Measurements from ENCODE around the gene RNF126. TPM values are rescaled to one million over a fixed set of nuclear protein-coding genes. Genes with fewer than 3 reads are reported as not detected.

Gene RNF126
- total and polyA plus RNA-seq, 2 donors = 16.1 to 38.2 TPM

DNA sequence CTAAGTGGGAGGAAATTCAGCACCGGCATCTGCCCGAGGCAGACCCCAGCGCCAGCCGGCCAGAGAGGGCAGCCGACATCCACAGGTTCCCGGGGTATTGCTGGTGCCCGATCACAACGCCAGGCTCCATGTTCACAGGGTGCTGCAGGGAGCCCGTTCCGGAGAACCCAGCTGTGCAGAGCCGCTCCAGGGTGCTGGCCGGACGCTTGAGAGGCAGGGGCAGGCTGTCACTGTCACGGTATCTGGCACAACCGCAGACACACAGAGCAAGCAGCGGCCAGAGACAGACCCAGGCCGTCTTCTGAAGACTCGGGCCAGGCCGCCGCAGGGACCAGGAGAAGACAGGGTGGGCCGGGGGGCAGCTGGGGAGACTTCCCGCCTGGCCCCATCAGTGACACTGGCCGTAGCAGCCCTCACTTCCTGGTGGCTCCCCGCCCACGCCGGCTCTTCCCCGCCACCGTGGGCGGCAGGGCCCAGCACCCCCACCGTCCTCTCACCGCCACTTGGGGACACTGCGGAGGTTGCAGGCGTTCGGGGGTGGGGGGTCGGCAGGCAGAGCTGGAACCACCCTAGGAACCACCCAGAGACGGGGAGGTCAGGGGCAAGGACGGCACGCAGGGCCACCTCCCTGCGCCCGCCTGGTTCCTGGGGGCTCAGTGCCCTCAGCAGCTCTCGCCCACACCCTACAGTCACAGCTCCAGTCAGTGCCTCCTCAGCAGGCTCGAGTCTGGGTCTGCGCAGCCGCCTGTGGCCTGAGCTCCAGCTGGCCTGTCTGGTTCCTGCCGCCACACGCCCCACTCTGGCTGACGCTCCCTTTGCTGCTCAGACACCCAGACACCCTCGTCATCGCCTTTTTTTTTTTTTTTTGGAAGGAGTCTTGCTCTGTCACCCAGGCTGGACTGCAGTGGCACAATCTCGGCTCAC is 3.8 kb downstream of the RNF126 start:
- Histone ChIP-seq H3K9me3 (ENCODE audit: control insufficient read depth in 2 of 2, insufficient read depth in 1 of 2, low read length in 1 of 2) (peaks cover 0 to 6% of the 10 kb centered on the region in 2 donors), H3K36me3 (ENCODE audit: control insufficient read depth in 2 of 2, insufficient read depth in 2 of 2, low read length in 1 of 2) (peaks cover 24 to 36% of the 10 kb centered on the region in 2 donors), H3K4me1 (ENCODE audit: control insufficient read depth in 2 of 2, insufficient read depth in 2 of 2, low read length in 2 of 2) (peaks cover 23 to 34% of the 10 kb centered on the region in 2 donors), H3K4me3 (ENCODE audit: low read length in 2 of 2) (no peak overlapping the region), H3K27me3 (ENCODE audit: control insufficient read depth in 2 of 2, insufficient read depth in 1 of 2, low read length in 1 of 2) (no peaks in the 10 kb centered on the region), H3K27ac (ENCODE audit: low read depth in 1 of 2, low read length in 1 of 2) (peak overlapping the region; percentile 42 to 82)
- WGBS = 92% methylated on average over 50 of the region's 50 CpGs
- no peak for DNase-seq (ENCODE audit: low read depth in 6 of 9, low spot score in 9 of 9)

DNA sequence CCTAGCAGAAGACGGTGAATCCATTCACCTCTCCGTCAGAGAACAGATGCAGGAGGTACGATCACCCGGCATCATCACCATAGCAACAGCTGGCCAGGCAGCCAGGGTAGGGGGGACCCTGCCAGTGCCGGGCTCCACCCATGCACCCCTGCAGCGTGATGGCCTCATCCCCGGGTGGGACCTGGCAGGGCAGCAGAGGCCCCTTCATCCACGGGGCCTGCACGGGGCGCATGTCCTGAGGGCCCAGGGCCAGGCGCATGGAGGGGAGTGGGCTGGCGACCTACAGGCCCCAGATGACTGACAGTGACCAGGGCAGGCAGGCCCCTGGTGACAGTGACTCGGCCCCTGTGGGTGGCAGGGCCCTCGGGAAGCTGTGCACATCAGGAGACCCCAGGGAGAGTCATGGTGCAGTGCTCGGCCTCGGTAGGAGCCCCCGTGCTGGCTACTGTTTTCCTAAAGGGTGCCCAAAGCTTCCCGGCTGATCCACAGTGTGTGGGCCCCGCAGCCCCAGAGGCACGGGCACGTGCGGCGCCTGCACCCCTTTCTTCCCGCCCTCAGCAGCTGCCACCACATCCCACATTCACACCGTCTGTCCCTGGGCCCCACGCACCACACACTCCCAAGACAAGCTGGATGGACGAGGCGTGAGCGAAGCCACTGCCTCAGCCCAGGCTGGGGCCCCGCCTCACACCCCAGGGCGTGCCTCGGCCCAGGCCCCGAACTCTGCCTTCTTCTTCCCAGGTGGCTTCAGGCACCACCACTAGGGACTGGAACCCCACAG is 4.8 kb downstream of the RNF126 start:
- Histone ChIP-seq H3K4me1 (ENCODE audit: control insufficient read depth in 2 of 2, insufficient read depth in 2 of 2, low read length in 2 of 2) (peaks cover 18 to 27% of the 10 kb centered on the region in 2 donors), H3K4me3 (ENCODE audit: low read length in 2 of 2) (no peak overlapping the region), H3K27ac (ENCODE audit: low read depth in 1 of 2, low read length in 1 of 2) (no peak overlapping the region), H3K9me3 (ENCODE audit: control insufficient read depth in 2 of 2, insufficient read depth in 1 of 2, low read length in 1 of 2) (no peaks in the 10 kb centered on the region), H3K27me3 (ENCODE audit: control insufficient read depth in 2 of 2, insufficient read depth in 1 of 2, low read length in 1 of 2) (no peaks in the 10 kb centered on the region), H3K36me3 (ENCODE audit: control insufficient read depth in 2 of 2, insufficient read depth in 2 of 2, low read length in 1 of 2) (peaks cover 33 to 45% of the 10 kb centered on the region in 2 donors)
- no peak for DNase-seq (ENCODE audit: low read depth in 6 of 9, low spot score in 9 of 9)
- WGBS = 95% methylated on average over 33 of the region's 33 CpGs

DNA sequence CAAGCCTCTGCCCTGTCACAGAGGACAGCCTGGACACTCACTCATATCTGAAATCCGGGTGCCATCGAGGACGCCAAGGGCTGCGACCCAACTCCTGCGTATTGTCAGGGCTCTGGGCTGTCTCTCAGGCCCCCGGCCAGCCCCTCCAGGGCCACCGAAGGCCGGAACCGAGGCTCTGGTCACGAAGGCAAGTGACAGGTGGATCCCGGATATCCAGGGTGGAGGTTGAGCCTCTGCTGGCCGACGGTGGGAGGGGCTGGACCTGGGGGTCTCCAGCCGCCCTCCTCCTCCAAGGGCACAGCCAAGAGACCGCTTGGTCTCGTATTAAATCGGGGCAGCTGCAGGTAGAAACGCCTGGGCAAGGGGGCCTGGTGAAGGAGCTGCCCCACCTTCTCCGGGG is 5.4 kb downstream of the RNF126 start:
- no peak overlapping the region for H3K4me3 ChIP-seq (ENCODE audit: low read length in 2 of 2)
- peaks cover 18 to 27% of the 10 kb centered on the region in 2 donors for H3K4me1 ChIP-seq (ENCODE audit: control insufficient read depth in 2 of 2, insufficient read depth in 2 of 2, low read length in 2 of 2)
- no peak overlapping the region for H3K27ac ChIP-seq (ENCODE audit: low read depth in 1 of 2, low read length in 1 of 2)
- H3K36me3 ChIP-seq (ENCODE audit: control insufficient read depth in 2 of 2, insufficient read depth in 2 of 2, low read length in 1 of 2) = peaks cover 38 to 51% of the 10 kb centered on the region in 2 donors
- no peak for DNase-seq (ENCODE audit: low read depth in 6 of 9, low spot score in 9 of 9)
- WGBS = 96% methylated on average over 19 of the region's 19 CpGs
- no peaks in the 10 kb centered on the region for H3K9me3 ChIP-seq (ENCODE audit: control insufficient read depth in 2 of 2, insufficient read depth in 1 of 2, low read length in 1 of 2)
- no peaks in the 10 kb centered on the region for H3K27me3 ChIP-seq (ENCODE audit: control insufficient read depth in 2 of 2, insufficient read depth in 1 of 2, low read length in 1 of 2)

DNA sequence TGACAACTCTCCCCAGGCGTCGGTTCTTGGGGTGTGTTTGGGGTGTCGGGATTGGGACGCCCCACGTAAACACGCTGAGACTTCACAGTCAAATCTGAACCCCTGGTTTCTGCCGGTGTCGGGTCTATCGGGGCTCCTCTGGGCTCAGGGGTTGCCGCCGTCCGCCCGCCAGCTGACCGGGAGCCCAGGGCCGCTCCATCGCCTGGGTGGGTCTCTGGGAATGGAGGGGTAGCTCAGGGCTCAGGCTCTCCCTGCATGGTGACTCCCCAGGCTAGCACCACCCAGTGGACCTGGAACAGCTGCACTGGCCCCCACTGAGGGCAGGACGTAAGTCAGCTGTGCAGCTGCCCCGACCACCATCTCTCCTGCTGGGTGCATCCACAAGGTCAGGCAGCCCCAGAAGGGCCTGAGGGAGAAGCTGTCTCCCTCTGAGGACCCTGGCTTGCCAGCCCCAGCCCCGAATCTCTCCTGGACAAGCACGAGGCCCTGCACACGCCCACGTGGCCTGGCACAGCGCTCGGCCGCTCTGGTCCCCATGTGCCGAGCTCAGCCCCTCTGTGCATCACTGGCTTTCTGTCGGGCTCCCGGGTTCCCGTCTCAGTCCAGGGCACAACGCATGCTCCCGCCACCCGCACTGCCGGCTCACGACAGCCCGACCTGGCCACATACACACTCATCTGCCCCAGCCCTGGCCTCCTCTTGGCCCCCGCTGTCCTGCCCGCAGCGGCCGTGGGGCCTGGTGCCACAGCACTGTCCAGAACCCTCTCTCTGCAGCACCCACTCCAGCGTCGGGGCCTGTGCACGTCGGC is 6.1 kb downstream of the RNF126 start:
- peaks cover 18 to 25% of the 10 kb centered on the region in 2 donors for H3K4me1 ChIP-seq (ENCODE audit: control insufficient read depth in 2 of 2, insufficient read depth in 2 of 2, low read length in 2 of 2)
- peaks cover 44 to 58% of the 10 kb centered on the region in 2 donors for H3K36me3 ChIP-seq (ENCODE audit: control insufficient read depth in 2 of 2, insufficient read depth in 2 of 2, low read length in 1 of 2)
- no peak overlapping the region for H3K27ac ChIP-seq (ENCODE audit: low read depth in 1 of 2, low read length in 1 of 2)
- no peaks in the 10 kb centered on the region for H3K9me3 ChIP-seq (ENCODE audit: control insufficient read depth in 2 of 2, insufficient read depth in 1 of 2, low read length in 1 of 2)
- DNase-seq (ENCODE audit: low read depth in 6 of 9, low spot score in 9 of 9) = no peak
- 96% methylated on average over 43 of the region's 43 CpGs for WGBS
- no peak overlapping the region for H3K4me3 ChIP-seq (ENCODE audit: low read length in 2 of 2)
- H3K27me3 ChIP-seq (ENCODE audit: control insufficient read depth in 2 of 2, insufficient read depth in 1 of 2, low read length in 1 of 2) = no peaks in the 10 kb centered on the region

DNA sequence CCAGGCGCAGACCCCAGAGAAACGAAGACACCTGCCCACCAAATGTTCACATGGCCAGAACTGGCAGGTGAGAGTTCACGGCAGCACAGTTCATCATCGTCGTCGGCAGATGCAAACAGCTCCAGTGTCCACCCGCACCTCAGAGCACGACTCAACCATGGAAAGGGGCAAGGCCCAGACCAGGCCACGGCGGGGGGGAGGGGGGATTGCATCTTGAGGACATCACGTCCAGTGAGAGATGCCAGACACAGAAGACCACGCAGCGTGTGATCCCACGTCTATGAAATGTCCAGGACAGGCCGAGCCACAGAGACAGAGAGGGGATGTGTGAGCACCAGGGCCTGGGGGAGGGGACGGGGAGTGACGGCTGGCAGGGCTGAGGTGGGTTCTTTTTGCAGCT is 7.3 kb downstream of the RNF126 start:
- Histone ChIP-seq H3K4me3 (ENCODE audit: low read length in 2 of 2) (no peak overlapping the region), H3K27me3 (ENCODE audit: control insufficient read depth in 2 of 2, insufficient read depth in 1 of 2, low read length in 1 of 2) (no peaks in the 10 kb centered on the region), H3K4me1 (ENCODE audit: control insufficient read depth in 2 of 2, insufficient read depth in 2 of 2, low read length in 2 of 2) (peaks cover 9 to 13% of the 10 kb centered on the region in 2 donors), H3K9me3 (ENCODE audit: control insufficient read depth in 2 of 2, insufficient read depth in 1 of 2, low read length in 1 of 2) (no peaks in the 10 kb centered on the region), H3K36me3 (ENCODE audit: control insufficient read depth in 2 of 2, insufficient read depth in 2 of 2, low read length in 1 of 2) (peaks cover 54 to 71% of the 10 kb centered on the region in 2 donors), H3K27ac (ENCODE audit: low read depth in 1 of 2, low read length in 1 of 2) (no peak overlapping the region)
- 96% methylated on average over 17 of the region's 17 CpGs for WGBS
- no peak for DNase-seq (ENCODE audit: low read depth in 6 of 9, low spot score in 9 of 9)

DNA sequence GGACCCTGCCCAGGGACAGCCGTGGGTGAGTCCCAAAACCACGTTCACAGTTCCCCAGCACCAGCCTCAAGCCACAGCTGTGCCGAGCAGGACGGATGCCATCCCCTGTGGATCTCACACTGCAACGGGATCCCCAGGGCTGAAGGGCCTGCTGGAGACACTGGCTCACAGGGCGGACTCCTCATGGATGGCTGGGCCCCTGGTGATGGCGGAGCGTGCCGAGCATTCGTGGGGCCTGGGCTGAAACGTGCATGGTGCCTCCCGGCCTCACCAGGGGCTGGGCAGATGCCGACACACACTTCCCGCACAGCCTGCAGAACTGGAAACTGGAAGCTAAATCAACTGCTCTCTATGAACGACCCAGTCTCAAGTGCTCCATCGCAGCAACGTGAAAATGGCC is 9.6 kb downstream of the RNF126 start:
- 98% methylated on average over 17 of the region's 17 CpGs for WGBS
- H3K9me3 ChIP-seq (ENCODE audit: control insufficient read depth in 2 of 2, insufficient read depth in 1 of 2, low read length in 1 of 2) = no peaks in the 10 kb centered on the region
- peaks cover 63 to 84% of the 10 kb centered on the region in 2 donors for H3K36me3 ChIP-seq (ENCODE audit: control insufficient read depth in 2 of 2, insufficient read depth in 2 of 2, low read length in 1 of 2)
- H3K27me3 ChIP-seq (ENCODE audit: control insufficient read depth in 2 of 2, insufficient read depth in 1 of 2, low read length in 1 of 2) = no peaks in the 10 kb centered on the region
- no peaks in the 10 kb centered on the region for H3K4me1 ChIP-seq (ENCODE audit: control insufficient read depth in 2 of 2, insufficient read depth in 2 of 2, low read length in 2 of 2)
- H3K27ac ChIP-seq (ENCODE audit: low read depth in 1 of 2, low read length in 1 of 2) = no peak overlapping the region
- no peak overlapping the region for H3K4me3 ChIP-seq (ENCODE audit: low read length in 2 of 2)
- DNase-seq (ENCODE audit: low read depth in 6 of 9, low spot score in 9 of 9) = no peak

DNA sequence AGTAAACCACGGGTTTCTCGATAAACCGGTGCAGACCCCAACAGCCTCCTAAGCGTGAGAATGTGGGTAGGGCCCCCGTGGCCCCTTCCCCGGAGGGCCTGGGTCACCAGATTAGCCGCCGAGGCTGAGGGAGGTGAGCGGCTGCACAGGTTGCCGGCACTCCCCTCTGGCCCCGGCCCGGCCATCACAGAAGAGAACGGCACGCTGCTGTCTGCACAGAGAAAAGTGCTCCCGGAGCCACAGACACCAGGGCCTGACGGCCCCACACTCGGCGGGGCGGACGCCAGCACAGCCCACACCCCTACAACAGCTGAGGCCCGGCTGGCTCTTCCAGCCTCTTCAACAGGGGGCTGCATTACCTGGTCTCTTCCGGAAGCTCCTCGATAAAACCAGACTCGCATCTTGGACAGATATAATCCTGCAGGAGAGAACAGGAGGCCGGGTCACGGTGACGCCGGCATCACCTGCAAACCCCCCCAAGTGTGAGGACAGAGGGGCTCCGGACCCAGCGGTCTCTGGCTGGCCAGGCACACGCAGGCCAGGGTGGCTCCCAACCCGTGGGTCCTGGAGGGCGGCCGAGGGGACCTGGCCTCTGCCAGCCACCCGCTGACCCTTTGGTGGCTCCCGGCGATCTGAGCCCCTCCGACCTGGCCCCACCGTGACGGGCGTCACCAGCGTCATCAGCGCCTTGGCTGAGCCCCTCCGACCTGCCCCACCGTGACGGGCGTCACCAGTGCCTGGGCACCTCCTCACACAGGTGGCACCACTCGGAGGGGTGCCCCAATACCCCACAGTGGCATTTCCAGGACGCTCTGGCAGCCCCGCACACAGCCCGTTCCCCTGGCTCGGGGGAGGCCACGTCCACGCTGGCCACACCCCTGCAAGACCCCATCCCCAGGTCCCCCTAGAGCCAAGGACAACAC is 10.3 kb downstream of the RNF126 start:
- H3K36me3 ChIP-seq (ENCODE audit: control insufficient read depth in 2 of 2, insufficient read depth in 2 of 2, low read length in 1 of 2) = peaks cover 62 to 84% of the 10 kb centered on the region in 2 donors
- no peak overlapping the region for H3K4me3 ChIP-seq (ENCODE audit: low read length in 2 of 2)
- no peak overlapping the region for H3K27ac ChIP-seq (ENCODE audit: low read depth in 1 of 2, low read length in 1 of 2)
- H3K4me1 ChIP-seq (ENCODE audit: control insufficient read depth in 2 of 2, insufficient read depth in 2 of 2, low read length in 2 of 2) = no peaks in the 10 kb centered on the region
- no peaks in the 10 kb centered on the region for H3K9me3 ChIP-seq (ENCODE audit: control insufficient read depth in 2 of 2, insufficient read depth in 1 of 2, low read length in 1 of 2)
- H3K27me3 ChIP-seq (ENCODE audit: control insufficient read depth in 2 of 2, insufficient read depth in 1 of 2, low read length in 1 of 2) = no peaks in the 10 kb centered on the region
- WGBS = 96% methylated on average over 54 of the region's 54 CpGs
- DNase-seq (ENCODE audit: low read depth in 6 of 9, low spot score in 9 of 9) = no peak

DNA sequence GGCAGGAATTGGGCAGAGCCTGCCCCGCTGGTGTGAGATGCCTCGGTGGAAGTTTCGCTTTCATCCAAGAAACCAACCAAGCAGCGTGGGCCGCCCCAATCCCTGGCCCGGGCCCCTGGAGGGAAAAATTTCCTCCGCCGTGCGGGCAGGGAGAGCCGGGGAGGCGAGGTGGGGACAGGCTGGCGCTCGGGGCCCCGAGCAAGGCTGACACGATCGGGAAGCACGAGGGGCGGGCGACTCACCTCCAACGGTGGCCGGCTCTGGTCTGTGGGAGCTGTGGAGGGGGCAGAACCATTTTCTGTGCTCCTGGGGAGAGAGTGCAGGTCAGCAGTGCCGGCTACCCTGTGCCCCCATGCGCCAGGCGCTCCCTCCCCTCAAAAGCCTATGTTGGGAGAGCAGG is 11.0 kb downstream of the RNF126 start:
- Histone ChIP-seq H3K4me1 (ENCODE audit: control insufficient read depth in 2 of 2, insufficient read depth in 2 of 2, low read length in 2 of 2) (no peaks in the 10 kb centered on the region), H3K27me3 (ENCODE audit: control insufficient read depth in 2 of 2, insufficient read depth in 1 of 2, low read length in 1 of 2) (no peaks in the 10 kb centered on the region), H3K27ac (ENCODE audit: low read depth in 1 of 2, low read length in 1 of 2) (no peak overlapping the region), H3K36me3 (ENCODE audit: control insufficient read depth in 2 of 2, insufficient read depth in 2 of 2, low read length in 1 of 2) (peaks cover 62 to 84% of the 10 kb centered on the region in 2 donors), H3K4me3 (ENCODE audit: low read length in 2 of 2) (no peak overlapping the region), H3K9me3 (ENCODE audit: control insufficient read depth in 2 of 2, insufficient read depth in 1 of 2, low read length in 1 of 2) (no peaks in the 10 kb centered on the region)
- no peak for DNase-seq (ENCODE audit: low read depth in 6 of 9, low spot score in 9 of 9)
- 93% methylated on average over 24 of the region's 24 CpGs for WGBS

Measured in thymus (tissue), 11 donors.